H9 (cell line): ENCODE measurements around the gene MUC2. TPM values are rescaled to one million over a fixed set of nuclear protein-coding genes. Genes with fewer than 3 reads are reported as not detected.

Source experiments
- DNase-seq: peaks from one replicate; pipeline ENCODE4 v3.0.0-alpha.2; 2017
- H2AFZ ChIP-seq: one replicate; pipeline ENCODE4 v1.6.1; 2013; ENCODE audit warnings: mild to moderate bottlenecking, low read length, control low read depth, moderate library complexity
- H2AK5ac ChIP-seq: 2 replicates; pipeline ENCODE4 v1.6.1; 2013; ENCODE audit warnings: low read length, control low read depth, mixed read lengths; ENCODE audit not compliant: insufficient read length
- H2BK120ac ChIP-seq: one replicate; pipeline ENCODE4 v1.6.1; 2013; ENCODE audit warnings: low read depth, mild to moderate bottlenecking, low read length, control low read depth, inconsistent platforms; ENCODE audit not compliant: poor library complexity, severe bottlenecking
- H2BK12ac ChIP-seq: 2 replicates; pipeline ENCODE4 v1.6.1; 2013; ENCODE audit warnings: low read length, control low read depth, mixed read lengths, low read depth; ENCODE audit not compliant: insufficient read length
- H2BK15ac ChIP-seq: 2 replicates; pipeline ENCODE4 v1.6.1; 2013; ENCODE audit warnings: low read depth, low read length, control low read depth
- H2BK20ac ChIP-seq: one replicate; pipeline ENCODE4 v1.6.1; 2013; ENCODE audit warnings: low read depth, mild to moderate bottlenecking, low read length, control low read depth, inconsistent platforms; ENCODE audit not compliant: poor library complexity, severe bottlenecking
- H2BK5ac ChIP-seq: 2 replicates; pipeline ENCODE4 v1.6.1; 2013; ENCODE audit warnings: low read length, control low read depth, mixed read lengths; ENCODE audit not compliant: insufficient read length
- H3K14ac ChIP-seq: 2 replicates; pipeline ENCODE4 v1.6.1; 2013; ENCODE audit warnings: low read length, control low read depth; ENCODE audit not compliant: insufficient read depth
- H3K18ac ChIP-seq: 2 replicates; pipeline ENCODE4 v1.6.1; 2013; ENCODE audit warnings: low read depth, mild to moderate bottlenecking, mixed read lengths, low read length, control low read depth; ENCODE audit not compliant: insufficient read length
- H3K23ac ChIP-seq: 2 replicates; pipeline ENCODE4 v1.6.1; 2013; ENCODE audit warnings: low read length, control low read depth, mixed read lengths, low read depth; ENCODE audit not compliant: insufficient read length
- H3K23me2 ChIP-seq: 2 replicates; pipeline ENCODE4 v1.6.1; 2013; ENCODE audit warnings: low read depth, mild to moderate bottlenecking, mixed read lengths, low read length, control low read depth; ENCODE audit not compliant: insufficient read length, poor library complexity, severe bottlenecking
- H3K27ac ChIP-seq: 2 replicates; pipeline ENCODE4 v1.5.1; 2013; ENCODE audit warnings: low read length, control low read depth, mixed read lengths, low read depth; ENCODE audit not compliant: insufficient read length
- H3K27me3 ChIP-seq: 2 replicates; pipeline ENCODE4 v1.6.1; 2013; ENCODE audit warnings: low read length, control low read depth, inconsistent platforms; ENCODE audit not compliant: insufficient read depth
- H3K4ac ChIP-seq: 2 replicates; pipeline ENCODE4 v1.6.1; 2013; ENCODE audit warnings: low read depth, mild to moderate bottlenecking, control low read depth, inconsistent platforms, low read length, moderate library complexity
- H3K4me1 ChIP-seq: 2 replicates; pipeline ENCODE4 v1.6.1; 2013; ENCODE audit warnings: low read length, control low read depth, inconsistent platforms; ENCODE audit not compliant: insufficient read depth
- H3K4me2 ChIP-seq: 2 replicates; pipeline ENCODE4 v1.6.1; 2013; ENCODE audit warnings: low read length, control low read depth, mixed read lengths; ENCODE audit not compliant: insufficient read length, insufficient read depth
- H3K56ac ChIP-seq: 2 replicates; pipeline ENCODE4 v1.6.1; 2013; ENCODE audit warnings: low read depth, mild to moderate bottlenecking, mixed read lengths, low read length, control low read depth; ENCODE audit not compliant: insufficient read length
- H3K79me1 ChIP-seq: 2 replicates; pipeline ENCODE4 v1.6.1; 2013; ENCODE audit warnings: low read depth, mild to moderate bottlenecking, moderate library complexity, low read length, control low read depth, inconsistent platforms; ENCODE audit not compliant: insufficient read depth, poor library complexity, severe bottlenecking
- H3K79me2 ChIP-seq: 2 replicates; pipeline ENCODE4 v1.6.1; 2013; ENCODE audit warnings: low read length, control low read depth, inconsistent platforms; ENCODE audit not compliant: insufficient read depth
- H3K9ac ChIP-seq: 2 replicates; pipeline ENCODE4 v1.6.1; 2013; ENCODE audit warnings: low read length, control low read depth, mixed read lengths; ENCODE audit not compliant: insufficient read length; ENCODE audit errors: extremely low read depth
- H3K9me3 ChIP-seq: one replicate; pipeline ENCODE4 v1.6.1; 2013; ENCODE audit warnings: low read depth, low read length, inconsistent platforms; ENCODE audit not compliant: control insufficient read depth
- H3T11ph ChIP-seq: one replicate; pipeline ENCODE4 v1.6.1; 2013; ENCODE audit warnings: mild to moderate bottlenecking, low read length, control low read depth, inconsistent platforms
- H4K20me1 ChIP-seq: one replicate; pipeline ENCODE4 v1.6.1; 2013; ENCODE audit not compliant: control insufficient read depth, insufficient read length, insufficient read depth
- H4K5ac ChIP-seq: 2 replicates; pipeline ENCODE4 v1.6.1; 2013; ENCODE audit warnings: low read depth, mild to moderate bottlenecking, mixed read lengths, low read length, control low read depth; ENCODE audit not compliant: insufficient read length
- H4K8ac ChIP-seq: replicated peaks from 2 replicates; pipeline ENCODE4 v1.6.1; 2013; ENCODE audit warnings: low read length, control low read depth, mixed read lengths, low read depth; ENCODE audit not compliant: insufficient read length
- H4K91ac ChIP-seq: 2 replicates; pipeline ENCODE4 v1.6.1; 2013; ENCODE audit warnings: low read depth, mild to moderate bottlenecking, moderate library complexity, mixed read lengths, low read length, control low read depth; ENCODE audit not compliant: insufficient read length
- H3K27ac Mint-ChIP-seq, 3 experiments: 2 replicates in 2 of 3; 3 replicates in 1 of 3; pipeline ENCODE4 v1.8.0; 2020 to 2021; ENCODE audit warnings: mixed read lengths in 3 of 3, mild to moderate bottlenecking in 1 of 3, moderate library complexity in 1 of 3
- H3K27me3 Mint-ChIP-seq: 2 replicates; pipeline ENCODE4 v1.8.0; 2021; ENCODE audit warnings: low read depth, mild to moderate bottlenecking, moderate library complexity, mixed read lengths
- H3K36me3 Mint-ChIP-seq, 3 experiments: 2 replicates in 2 of 3; 3 replicates in 1 of 3; pipeline ENCODE4 v1.8.0; 2020 to 2021; ENCODE audit warnings: low read depth in 3 of 3, mixed read lengths in 3 of 3; ENCODE audit not compliant: insufficient read depth in 1 of 3
- H3K4me1 Mint-ChIP-seq, 2 experiments: 2 replicates each; pipeline ENCODE4 v1.8.0; 2020; ENCODE audit warnings: mixed read lengths in 2 of 2
- H3K4me3 Mint-ChIP-seq, 2 experiments: 2 replicates in 1 of 2; 3 replicates in 1 of 2; pipeline ENCODE4 v1.8.0; 2020 to 2021; ENCODE audit warnings: mild to moderate bottlenecking in 2 of 2, mixed read lengths in 2 of 2, moderate library complexity in 1 of 2
- H3K9me3 Mint-ChIP-seq, 2 experiments: 2 replicates in 1 of 2; 3 replicates in 1 of 2; pipeline ENCODE4 v1.8.0; 2020; ENCODE audit warnings: mild to moderate bottlenecking in 2 of 2, mixed read lengths in 2 of 2, moderate library complexity in 1 of 2
- WGBS: extraction: QIAGEN DNeasy Blood & Tissue Kit; methylation state at CpG from one replicate; pipeline ENCODE4 v1.1.7; 2013; ENCODE audit warnings: missing lambda C conversion rate, low lambda C conversion rate, mixed read lengths; ENCODE audit not compliant: insufficient read length; ENCODE audit errors: extremely low coverage; 5-methylcytosine and 5-hydroxymethylcytosine counted together
- total RNA-seq: library from RNA; stranded (reverse); gene quantifications from 2 replicates; pipeline ENCODE4 v1.2.1, GENCODE V29; 2021
- TF ChIP-seq, protein P1 (sequence below): fragments of 200-600 bp; sonication (generic); conservative IDR thresholded peaks from 3 replicates; pipeline ENCODE4 v1.8.0; 2021; ENCODE audit warnings: antibody characterized with exemption, mild to moderate bottlenecking

Gene MUC2
- total RNA-seq, 1 experiment from 2014 or later: not detected

DNA sequence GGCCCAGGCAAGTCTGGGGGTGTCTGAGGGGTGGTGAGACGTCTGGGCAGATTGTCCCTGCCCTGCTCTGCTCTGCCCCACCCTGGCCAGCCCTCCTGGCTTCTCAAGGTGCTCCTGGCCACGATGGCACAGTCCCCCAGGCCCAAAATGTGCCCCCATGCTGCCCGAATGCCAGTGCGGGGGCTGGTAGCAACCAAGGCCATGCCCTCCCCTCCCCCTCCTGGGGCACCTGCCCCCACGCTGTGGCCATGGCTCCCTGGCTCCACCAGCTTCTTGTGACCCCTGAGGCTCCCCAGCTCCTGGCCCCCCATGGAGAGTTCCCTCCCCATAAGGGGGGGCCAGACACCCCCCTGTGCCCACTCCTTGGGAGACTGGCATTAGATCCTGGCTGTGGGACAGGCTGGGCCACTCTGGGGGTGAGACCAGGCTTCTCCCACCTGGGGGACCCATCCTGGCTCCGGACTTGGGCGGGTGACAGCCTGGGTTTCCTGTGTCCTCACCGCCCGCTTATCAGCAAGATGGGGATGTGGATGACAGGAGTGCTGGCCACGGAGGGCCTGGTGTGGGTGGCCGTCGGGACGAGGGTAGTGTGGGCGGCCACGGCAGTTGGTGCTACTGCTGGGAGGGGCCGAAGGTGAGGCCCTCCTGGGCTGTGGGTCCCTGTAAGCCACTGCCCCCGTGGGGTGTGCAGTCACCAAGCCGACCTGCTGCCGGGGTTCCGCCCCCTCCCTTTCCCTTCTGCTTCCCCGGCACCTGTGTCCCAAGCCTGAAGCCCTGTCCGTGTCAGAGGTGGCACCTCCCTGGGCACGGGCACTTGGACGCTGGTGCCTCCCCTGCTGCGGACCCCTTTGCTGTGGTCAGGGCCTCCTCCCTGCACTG is 22.3 kb upstream of the MUC2 start:
- no peak overlapping the region for H3K9ac ChIP-seq
- Mint-ChIP-seq H3K27ac (no peak overlapping the region), H3K27me3 (peaks cover 5% of the 10 kb centered on the region; the same call in 1 of the 2 replicates), H3K4me1 (peaks cover 0 to 5% of the 10 kb centered on the region in 2 experiments; a peak in 2 of 4 replicates), H3K4me3 (no peak overlapping the region), H3K36me3 (no peaks in the 10 kb centered on the region; a peak in 1 of 7 replicates), H3K9me3 (no peaks in the 10 kb centered on the region)
- no peak overlapping the region for H2BK120ac ChIP-seq
- H3K9me3 ChIP-seq: no peaks in the 10 kb centered on the region
- H3K79me2 ChIP-seq: no peaks in the 10 kb centered on the region
- no peak overlapping the region for H2BK5ac ChIP-seq
- H3K4ac ChIP-seq: no peak overlapping the region
- H3K4me1 ChIP-seq: no peaks in the 10 kb centered on the region
- H2BK15ac ChIP-seq: no peak overlapping the region
- H4K20me1 ChIP-seq: no peaks in the 10 kb centered on the region
- H3K27ac ChIP-seq: no peak overlapping the region
- no peak overlapping the region for H4K5ac ChIP-seq
- H3K23me2 ChIP-seq: no peaks in the 10 kb centered on the region
- TF ChIP-seq, protein P1, sequence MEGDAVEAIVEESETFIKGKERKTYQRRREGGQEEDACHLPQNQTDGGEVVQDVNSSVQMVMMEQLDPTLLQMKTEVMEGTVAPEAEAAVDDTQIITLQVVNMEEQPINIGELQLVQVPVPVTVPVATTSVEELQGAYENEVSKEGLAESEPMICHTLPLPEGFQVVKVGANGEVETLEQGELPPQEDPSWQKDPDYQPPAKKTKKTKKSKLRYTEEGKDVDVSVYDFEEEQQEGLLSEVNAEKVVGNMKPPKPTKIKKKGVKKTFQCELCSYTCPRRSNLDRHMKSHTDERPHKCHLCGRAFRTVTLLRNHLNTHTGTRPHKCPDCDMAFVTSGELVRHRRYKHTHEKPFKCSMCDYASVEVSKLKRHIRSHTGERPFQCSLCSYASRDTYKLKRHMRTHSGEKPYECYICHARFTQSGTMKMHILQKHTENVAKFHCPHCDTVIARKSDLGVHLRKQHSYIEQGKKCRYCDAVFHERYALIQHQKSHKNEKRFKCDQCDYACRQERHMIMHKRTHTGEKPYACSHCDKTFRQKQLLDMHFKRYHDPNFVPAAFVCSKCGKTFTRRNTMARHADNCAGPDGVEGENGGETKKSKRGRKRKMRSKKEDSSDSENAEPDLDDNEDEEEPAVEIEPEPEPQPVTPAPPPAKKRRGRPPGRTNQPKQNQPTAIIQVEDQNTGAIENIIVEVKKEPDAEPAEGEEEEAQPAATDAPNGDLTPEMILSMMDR: no peak
- H3K79me1 ChIP-seq: no peaks in the 10 kb centered on the region
- H2BK20ac ChIP-seq: no peak overlapping the region
- WGBS: no CpG with 5 or more reads among the region's 25 CpGs
- no peak overlapping the region for H4K91ac ChIP-seq
- no peak overlapping the region for H2BK12ac ChIP-seq
- H3K4me2 ChIP-seq: no peak overlapping the region
- H3K23ac ChIP-seq: no peak overlapping the region
- H3K27me3 ChIP-seq: no peaks in the 10 kb centered on the region
- H2AK5ac ChIP-seq: no peak overlapping the region
- H4K8ac ChIP-seq: no peak overlapping the region
- H3K56ac ChIP-seq: no peak overlapping the region
- H3T11ph ChIP-seq: no peak overlapping the region
- H2AFZ ChIP-seq: no peak overlapping the region
- DNase-seq: no peak
- no peak overlapping the region for H3K18ac ChIP-seq
- H3K14ac ChIP-seq: no peak overlapping the region
